ENCODE measurements around the gene ZCWPW1.
A peak's percentile ranks its signal among the peaks of the same experiment; 100 is the strongest.
"Not testable (repeated sequence)": the region's sequence is repeated elsewhere in the genome, so short reads cannot be mapped to it uniquely, and the experiment has no call there.

The ZCWPW1 gene

GRCh38 chr7:100393233-100393905 lies 35.1 kb downstream of the ZCWPW1 start:
- Mint-ChIP-seq H3K9me3 (no peaks in the 10 kb centered on the region), H3K4me1 (ENCODE audit: low read depth) (peaks cover 77% of the 10 kb centered on the region), H3K27ac (peak overlapping the region; percentile 57), H3K4me3 (no peak overlapping the region), H3K36me3 (ENCODE audit: low read depth) (peaks cover 78% of the 10 kb centered on the region), H3K27me3 (no peaks in the 10 kb centered on the region)
- intact Hi-C loops (cut with micrococcal nuclease), result no loop called here

- intact Hi-C loops (cut with micrococcal nuclease), result no loop called here
- Mint-ChIP-seq H3K9me3 (no peaks in the 10 kb centered on the region), H3K4me1 (ENCODE audit: low read depth) (peaks cover 63% of the 10 kb centered on the region), H3K27ac (peak overlapping the region; percentile 58), H3K4me3 (no peak overlapping the region), H3K27me3 (no peaks in the 10 kb centered on the region), H3K36me3 (ENCODE audit: low read depth) (peaks cover 65% of the 10 kb centered on the region)
These were observed 38.1 kb downstream of the ZCWPW1 start for GRCh38 chr7:100390286-100391009.

GRCh38 chr7:100389437-100390088 lies 38.9 kb downstream of the ZCWPW1 start:
- H3K9me3 Mint-ChIP-seq, result no peaks in the 10 kb centered on the region
- H3K4me1 Mint-ChIP-seq (ENCODE audit: low read depth), result peaks cover 64% of the 10 kb centered on the region
- H3K36me3 Mint-ChIP-seq (ENCODE audit: low read depth), result peaks cover 66% of the 10 kb centered on the region
- H3K27ac Mint-ChIP-seq, result peak overlapping the region; percentile 58
- intact Hi-C loops (cut with micrococcal nuclease), result no loop called here
- H3K27me3 Mint-ChIP-seq, result no peaks in the 10 kb centered on the region
- H3K4me3 Mint-ChIP-seq, result no peak overlapping the region

- no peaks in the 10 kb centered on the region for H3K9me3 Mint-ChIP-seq
- intact Hi-C loops (cut with micrococcal nuclease), result no loop called here
- H3K27me3 Mint-ChIP-seq, result no peaks in the 10 kb centered on the region
- peaks cover 69% of the 10 kb centered on the region for H3K4me1 Mint-ChIP-seq (ENCODE audit: low read depth)
- no peak overlapping the region for H3K4me3 Mint-ChIP-seq
- H3K27ac Mint-ChIP-seq, result peak overlapping the region; percentile 27
- H3K36me3 Mint-ChIP-seq (ENCODE audit: low read depth), result peaks cover 68% of the 10 kb centered on the region
These were observed 40.8 kb downstream of the ZCWPW1 start for GRCh38 chr7:100387695-100388094.

GRCh38 chr7:100386940-100387339 lies 41.6 kb downstream of the ZCWPW1 start:
- Mint-ChIP-seq H3K9me3 (no peaks in the 10 kb centered on the region), H3K4me1 (ENCODE audit: low read depth) (peaks cover 69% of the 10 kb centered on the region), H3K36me3 (ENCODE audit: low read depth) (peaks cover 68% of the 10 kb centered on the region), H3K4me3 (no peak overlapping the region), H3K27me3 (no peaks in the 10 kb centered on the region), H3K27ac (peak overlapping the region; percentile 27)
- intact Hi-C loops (cut with micrococcal nuclease), result no loop called here

GRCh38 chr7:100384628-100385294 lies 43.7 kb downstream of the ZCWPW1 start:
- H3K9me3 Mint-ChIP-seq, result no peaks in the 10 kb centered on the region
- H3K4me1 Mint-ChIP-seq (ENCODE audit: low read depth), result peaks cover 60% of the 10 kb centered on the region
- peak overlapping the region; percentile 90 for H3K27ac Mint-ChIP-seq
- H3K4me3 Mint-ChIP-seq, result peak overlapping the region; percentile 21
- no peaks in the 10 kb centered on the region for H3K27me3 Mint-ChIP-seq
- H3K36me3 Mint-ChIP-seq (ENCODE audit: low read depth), result peaks cover 58% of the 10 kb centered on the region
- intact Hi-C loops (cut with micrococcal nuclease), result no loop called here

GRCh38 chr7:100382234-100382853 lies 46.2 kb downstream of the ZCWPW1 start:
- intact Hi-C loops (cut with micrococcal nuclease), result loop anchor here (1.0 kb wide), 1 partner anchor 12 kb away; no protein-coding TSS in a partner anchor
- peaks cover 66% of the 10 kb centered on the region for H3K36me3 Mint-ChIP-seq (ENCODE audit: low read depth)
- H3K4me1 Mint-ChIP-seq (ENCODE audit: low read depth), result peaks cover 66% of the 10 kb centered on the region
- H3K27me3 Mint-ChIP-seq, H3K9me3 Mint-ChIP-seq: not testable (repeated sequence)
- peak overlapping the region; percentile 71 for H3K4me3 Mint-ChIP-seq
- peak overlapping the region; percentile 90 for H3K27ac Mint-ChIP-seq

- Mint-ChIP-seq H3K36me3 (ENCODE audit: low read depth) (peaks cover 71% of the 10 kb centered on the region), H3K4me1 (ENCODE audit: low read depth) (peaks cover 64% of the 10 kb centered on the region), H3K27ac (peak overlapping the region; percentile 90)
- H3K4me3 Mint-ChIP-seq, H3K9me3 Mint-ChIP-seq, H3K27me3 Mint-ChIP-seq: not testable (repeated sequence)
- intact Hi-C loops (cut with micrococcal nuclease), result loop anchor here (1.0 kb wide), 1 partner anchor 13 kb away; no protein-coding TSS in a partner anchor
These were observed 46.8 kb downstream of the ZCWPW1 start for GRCh38 chr7:100381531-100382233.

- peaks cover 78% of the 10 kb centered on the region for H3K4me1 Mint-ChIP-seq (ENCODE audit: low read depth)
- no peaks in the 10 kb centered on the region for H3K27me3 Mint-ChIP-seq
- peaks cover 79% of the 10 kb centered on the region for H3K36me3 Mint-ChIP-seq (ENCODE audit: low read depth)
- intact Hi-C loops (cut with micrococcal nuclease), result loop anchor here (1.0 kb wide), 1 partner anchor 11 kb away; no protein-coding TSS in a partner anchor
- peak overlapping the region; percentile 90 for H3K27ac Mint-ChIP-seq
- H3K4me3 Mint-ChIP-seq, result peak overlapping the region; percentile 41
- no peaks in the 10 kb centered on the region for H3K9me3 Mint-ChIP-seq
These were observed 48.3 kb downstream of the ZCWPW1 start for GRCh38 chr7:100380196-100380595.

GRCh38 chr7:100378114-100378755 lies 50.3 kb downstream of the ZCWPW1 start:
- Mint-ChIP-seq H3K4me3 (peak overlapping the region; percentile 60), H3K27ac (peak overlapping the region; percentile 90), H3K9me3 (no peaks in the 10 kb centered on the region), H3K27me3 (no peaks in the 10 kb centered on the region), H3K4me1 (ENCODE audit: low read depth) (peaks cover 77% of the 10 kb centered on the region), H3K36me3 (ENCODE audit: low read depth) (peaks cover 80% of the 10 kb centered on the region)
- intact Hi-C loops (cut with micrococcal nuclease), result no loop called here

- Mint-ChIP-seq H3K4me1 (ENCODE audit: low read depth) (peaks cover 84% of the 10 kb centered on the region), H3K27ac (peak overlapping the region; percentile 88), H3K36me3 (ENCODE audit: low read depth) (peaks cover 58% of the 10 kb centered on the region), H3K9me3 (no peaks in the 10 kb centered on the region), H3K27me3 (no peaks in the 10 kb centered on the region), H3K4me3 (peak overlapping the region; percentile 87)
- intact Hi-C loops (cut with micrococcal nuclease), result no loop called here
These were observed 52.4 kb downstream of the ZCWPW1 start for GRCh38 chr7:100376066-100376465.

GRCh38 chr7:100374601-100375000 lies 53.9 kb downstream of the ZCWPW1 start:
- H3K36me3 Mint-ChIP-seq (ENCODE audit: low read depth), result peaks cover 55% of the 10 kb centered on the region
- H3K4me3 Mint-ChIP-seq, result peak overlapping the region; percentile 87
- no peaks in the 10 kb centered on the region for H3K9me3 Mint-ChIP-seq
- H3K27me3 Mint-ChIP-seq, result no peaks in the 10 kb centered on the region
- intact Hi-C loops (cut with micrococcal nuclease), result no loop called here
- peaks cover 87% of the 10 kb centered on the region for H3K4me1 Mint-ChIP-seq (ENCODE audit: low read depth)
- peak overlapping the region; percentile 88 for H3K27ac Mint-ChIP-seq
